Erythroblast (primary cell): ENCODE results near the gene SNX14.

Experiments used
- GATA1 ChIP-seq: IDR thresholded peaks from 2 replicates; pipeline ENCODE4 v1.6.1; 2011; ENCODE audit warnings: low read depth, mild to moderate bottlenecking, control low read depth, low read length, moderate library complexity
- POLR2A ChIP-seq: IDR thresholded peaks from 2 replicates; pipeline ENCODE4 v1.6.1; 2011; ENCODE audit warnings: mild to moderate bottlenecking, low read length

GRCh38 chr6:85473748-85474147 lies 119.9 kb downstream of the SNX14 start:
- TF ChIP-seq POLR2A (no peak), GATA1 (no peak)
